Neural progenitor cell (in vitro differentiated cells): ENCODE data around the gene FSCN2. TPM values are rescaled to one million over a fixed set of nuclear protein-coding genes. Genes with fewer than 3 reads are reported as not detected.
A peak's percentile ranks its signal among the peaks of the same experiment; 100 is the strongest.

Experiments
- DNase-seq: peaks from one replicate; pipeline ENCODE4 v3.0.0-alpha.2; 2016; ENCODE audit warnings: low spot score
- H2AFZ ChIP-seq: fragments of 200-600 bp; sonication (generic); replicated peaks from 2 replicates; pipeline ENCODE4 v1.6.1; 2016; ENCODE audit warnings: antibody characterized with exemption
- H3F3A ChIP-seq: fragments of 200-600 bp; sonication (generic); 2 replicates; pipeline ENCODE4 v1.6.1; 2016; ENCODE audit warnings: antibody characterized with exemption, low read depth
- H3K27ac ChIP-seq: fragments of 200-600 bp; sonication (generic); 2 replicates; pipeline ENCODE4 v1.5.1; 2016; ENCODE audit warnings: mild to moderate bottlenecking
- H3K27me3 ChIP-seq: fragments of 200-600 bp; sonication (generic); 2 replicates; pipeline ENCODE4 v1.6.1; 2016; ENCODE audit warnings: mild to moderate bottlenecking, moderate library complexity
- H3K36me3 ChIP-seq: fragments of 200-600 bp; sonication (generic); 2 replicates; pipeline ENCODE4 v1.5.1; 2016
- H3K4me1 ChIP-seq: fragments of 200-600 bp; sonication (generic); 2 replicates; pipeline ENCODE4 v1.6.1; 2016; ENCODE audit warnings: mixed run types
- H3K4me2 ChIP-seq: fragments of 200-600 bp; sonication (generic); 2 replicates; pipeline ENCODE4 v1.6.1; 2016
- H3K4me3 ChIP-seq: fragments of 200-600 bp; sonication (generic); 2 replicates; pipeline ENCODE4 v1.5.1; 2016
- H3K79me2 ChIP-seq: fragments of 200-600 bp; sonication (generic); 2 replicates; pipeline ENCODE4 v1.6.1; 2016; ENCODE audit warnings: low read depth
- H3K9ac ChIP-seq: fragments of 200-600 bp; sonication (generic); 2 replicates; pipeline ENCODE4 v1.6.1; 2016
- H3K9me3 ChIP-seq: fragments of 200-600 bp; sonication (generic); 2 replicates; pipeline ENCODE4 v1.5.1; 2016; ENCODE audit warnings: low read depth
- H4K20me1 ChIP-seq: fragments of 200-600 bp; sonication (generic); 2 replicates; pipeline ENCODE4 v1.6.1; 2016; ENCODE audit warnings: low read depth
- H3K27ac Mint-ChIP-seq: 3 replicates; pipeline ENCODE4 v1.8.0; 2021; ENCODE audit warnings: mixed read lengths
- H3K27me3 Mint-ChIP-seq: 2 replicates; pipeline ENCODE4 v1.8.0; 2022; ENCODE audit warnings: low read depth, mild to moderate bottlenecking, inconsistent platforms, moderate library complexity, mixed read lengths; ENCODE audit not compliant: insufficient read depth
- H3K36me3 Mint-ChIP-seq: 3 replicates; pipeline ENCODE4 v1.8.0; 2021; ENCODE audit warnings: mixed read lengths
- H3K4me1 Mint-ChIP-seq: 3 replicates; pipeline ENCODE4 v1.8.0; 2021; ENCODE audit warnings: mixed read lengths
- H3K4me3 Mint-ChIP-seq: 3 replicates; pipeline ENCODE4 v1.8.0; 2021; ENCODE audit warnings: mild to moderate bottlenecking, moderate library complexity, mixed read lengths
- H3K9me3 Mint-ChIP-seq: 3 replicates; pipeline ENCODE4 v1.8.0; 2020; ENCODE audit warnings: mixed read lengths
- CTCF ChIP-seq: fragments of 200-600 bp; sonication (generic); IDR thresholded peaks from 2 replicates; pipeline ENCODE4 v1.5.1; 2017; ENCODE audit warnings: antibody characterized with exemption, mild to moderate bottlenecking
- EZH2 ChIP-seq: fragments of 200-600 bp; sonication (generic); IDR thresholded peaks from 2 replicates; pipeline ENCODE4 v1.6.1; 2017; ENCODE audit warnings: antibody characterized with exemption, mild to moderate bottlenecking, moderate library complexity
- EZH2phosphoT487 ChIP-seq: fragments of 200-600 bp; sonication (generic); IDR thresholded peaks from 2 replicates; pipeline ENCODE4 v1.6.1; 2017; ENCODE audit warnings: antibody characterized with exemption
- total RNA-seq: library from RNA; depleted of rRNA; stranded (reverse); fragments of >200 nt; gene quantifications from 2 replicates; pipeline ENCODE4 v1.2.3, GENCODE V29; 2015; ENCODE audit warnings: low replicate concordance

The FSCN2 gene
- total RNA-seq, 1 donor from 2014 or later: not detected

- peaks cover 46% of the 10 kb centered on the region for H3K27me3 Mint-ChIP-seq
These were observed 19.5 kb upstream of the FSCN2 start for GRCh38 chr17:81508639-81509206.

DNA sequence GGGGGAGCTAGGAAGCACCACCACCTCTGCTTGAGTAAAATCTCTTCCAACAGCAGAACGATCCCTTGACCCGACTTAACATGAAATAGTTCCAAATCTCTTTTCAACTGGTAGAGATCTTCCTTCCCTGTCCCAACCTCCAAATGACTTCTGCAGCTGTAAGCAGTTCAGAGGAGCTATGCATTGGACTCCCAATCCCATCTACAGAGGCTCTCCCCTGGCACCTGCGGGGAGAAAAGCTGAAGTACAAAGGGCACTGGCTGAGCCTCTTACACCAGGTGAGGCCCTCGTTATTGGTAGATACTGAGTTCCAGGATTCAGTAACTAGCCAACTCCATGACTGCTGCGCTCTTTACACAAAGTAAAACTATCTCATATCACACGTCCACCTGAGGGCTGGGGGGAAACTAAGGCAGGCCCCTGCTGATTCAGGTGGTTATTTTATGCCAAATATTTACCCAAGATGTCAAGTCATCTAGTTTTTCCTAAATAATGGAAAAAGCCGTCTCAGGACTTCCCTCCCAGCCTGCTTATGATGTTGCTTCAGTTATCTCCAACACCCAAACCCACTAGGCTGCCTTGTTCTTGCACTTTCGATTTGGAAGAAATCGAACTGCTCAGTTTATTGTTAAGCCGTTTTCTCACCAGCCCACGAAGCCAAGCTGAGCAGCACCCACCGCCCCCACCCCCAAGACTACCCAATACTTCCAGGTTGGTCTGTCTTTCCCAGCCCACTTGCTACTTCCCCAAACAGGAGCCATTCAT is 18.8 kb upstream of the FSCN2 start:
- no peak overlapping the region for H3K9ac ChIP-seq
- H3K4me1 ChIP-seq: peaks cover 18% of the 10 kb centered on the region
- H3K27me3 ChIP-seq: peaks cover 11% of the 10 kb centered on the region
- DNase-seq: no peak
- H3K79me2 ChIP-seq: peaks cover 37% of the 10 kb centered on the region
- H3K36me3 ChIP-seq: no peaks in the 10 kb centered on the region
- Mint-ChIP-seq H3K36me3 (peaks cover 39% of the 10 kb centered on the region), H3K27me3 (peaks cover 46% of the 10 kb centered on the region), H3K27ac (peak overlapping the region; percentile 75), H3K9me3 (peaks cover 10% of the 10 kb centered on the region), H3K4me3 (peak overlapping the region; percentile 98), H3K4me1 (peaks cover 38% of the 10 kb centered on the region)
- H3K4me3 ChIP-seq: peak overlapping the region; percentile 98
- H3K9me3 ChIP-seq: no peaks in the 10 kb centered on the region
- peak overlapping the region; percentile 97 for H3K4me2 ChIP-seq
- peaks cover 42% of the 10 kb centered on the region for H4K20me1 ChIP-seq
- H2AFZ ChIP-seq: no peak overlapping the region
- H3F3A ChIP-seq: peaks cover 63% of the 10 kb centered on the region
- TF ChIP-seq EZH2phosphoT487: no peak
- TF ChIP-seq CTCF: no peak
- TF ChIP-seq EZH2: no peak
- no peak overlapping the region for H3K27ac ChIP-seq

More at GRCh38 chr17:81508639-81509206, 19.5 kb upstream of the FSCN2 start:
- Histone ChIP-seq H3K4me3 (peak overlapping the region; percentile 98), H3K27ac (no peak overlapping the region), H3K27me3 (peaks cover 4% of the 10 kb centered on the region), H2AFZ (no peak overlapping the region), H3K4me1 (peaks cover 18% of the 10 kb centered on the region), H4K20me1 (peaks cover 42% of the 10 kb centered on the region), H3K4me2 (peak overlapping the region; percentile 97), H3K9me3 (no peaks in the 10 kb centered on the region), H3K79me2 (peaks cover 37% of the 10 kb centered on the region), H3K36me3 (no peaks in the 10 kb centered on the region), H3K9ac (no peak overlapping the region), H3F3A (peaks cover 56% of the 10 kb centered on the region)
- Mint-ChIP-seq H3K4me3 (peak overlapping the region; percentile 98), H3K9me3 (peaks cover 10% of the 10 kb centered on the region), H3K27ac (peak overlapping the region; percentile 60), H3K4me1 (peaks cover 38% of the 10 kb centered on the region), H3K36me3 (peaks cover 39% of the 10 kb centered on the region)
- no peak for DNase-seq
- TF ChIP-seq EZH2phosphoT487: no peak
- TF ChIP-seq CTCF: no peak

GRCh38 chr17:81509972-81510784 is 18.0 kb upstream of the FSCN2 start:
- DNase-seq: no peak
- peaks cover 39% of the 10 kb centered on the region for H3K79me2 ChIP-seq
- H3K27me3 Mint-ChIP-seq: peaks cover 43% of the 10 kb centered on the region

More at GRCh38 chr17:81509972-81510784, 18.0 kb upstream of the FSCN2 start:
- H3K9ac ChIP-seq: no peak overlapping the region
- H3K4me1 ChIP-seq: peaks cover 18% of the 10 kb centered on the region
- H3K36me3 Mint-ChIP-seq: peaks cover 39% of the 10 kb centered on the region
- H3K4me1 Mint-ChIP-seq: peaks cover 35% of the 10 kb centered on the region
- H3K4me3 ChIP-seq: peak overlapping the region; percentile 98
- H3K27me3 ChIP-seq: peaks cover 13% of the 10 kb centered on the region
- H3K9me3 Mint-ChIP-seq: peaks cover 10% of the 10 kb centered on the region
- H2AFZ ChIP-seq: no peak overlapping the region
- H3K36me3 ChIP-seq: no peaks in the 10 kb centered on the region
- H3K9me3 ChIP-seq: no peaks in the 10 kb centered on the region
- H3K4me2 ChIP-seq: peak overlapping the region; percentile 97
- no peak overlapping the region for H3K27ac ChIP-seq
- H3F3A ChIP-seq: peaks cover 69% of the 10 kb centered on the region
- H3K4me3 Mint-ChIP-seq: peak overlapping the region; percentile 98
- TF ChIP-seq EZH2 (no peak), EZH2phosphoT487 (no peak), CTCF (no peak)
- H4K20me1 ChIP-seq: peaks cover 42% of the 10 kb centered on the region
- peak overlapping the region; percentile 75 for H3K27ac Mint-ChIP-seq
